K562 (cell line): ENCODE measurements around the gene TRABD2B. TPM values are rescaled to one million over a fixed set of nuclear protein-coding genes. Genes with fewer than 3 reads are reported as not detected.

Experiments
- ATAC-seq: fragments of 200-7000 bp; cut with Tn5 transposase; 3 replicates; pipeline ENCODE4 v1.9.1; 2020; ENCODE audit warnings: moderate library complexity
- BruUV-seq: library from RNA; stranded (reverse); fragments of 400-500 nt; replicated peaks from 2 replicates; lab custom pipeline; 2021; lab: Mats Ljungman, UMichigan
- CTCF ChIA-PET: fragments of 300-600 bp; formaldehyde crosslinking; extraction: SDS; loops from one replicate; lab custom pipeline; 2021; ENCODE audit warnings: low intra/inter-chr PET ratio; lab: Yijun Ruan, JAX
- POLR2A ChIA-PET: fragments of 300-600, 350-650 bp; sonication (Branson Sonifier 250); formaldehyde crosslinking; extraction: SDS; loops from one replicate; lab custom pipeline; 2021; ENCODE audit warnings: antibody characterized with exemption, inconsistent platforms; lab: Yijun Ruan, JAX
- DNase-seq, 4 experiments: peaks; one replicate each; pipeline versions ENCODE4 v3.0.0 to v3.0.0-alpha.2; 2011 to 2018; ENCODE audit warnings: low spot score in 3 of 4, mixed read lengths in 3 of 4; ENCODE audit errors: extremely low read depth in 1 of 4
- FAIRE-seq: peaks from 2 replicates; lab custom pipeline; 2011; peaks lifted over from hg19 to GRCh38; lab: Jason Lieb, UNC
- H2AFZ ChIP-seq: 2 replicates; pipeline ENCODE4 v1.6.0; 2011; ENCODE audit warnings: low read depth, low read length, control low read depth, inconsistent platforms
- H3K27ac ChIP-seq: fragments of 200-600 bp; 3 replicates; pipeline ENCODE4 v1.8.0; 2011; ENCODE audit warnings: low read depth, mild to moderate bottlenecking, control low read depth, inconsistent platforms, low read length, moderate library complexity, mixed read lengths; ENCODE audit errors: extremely low read depth
- H3K27me3 ChIP-seq, 2 experiments: fragments of 300-600 bp in 1 of 2; 2 replicates in 1 of 2; 3 replicates in 1 of 2; pipeline versions ENCODE4 v1.6.0 to v1.8.0; 2011; ENCODE audit warnings: inconsistent platforms in 2 of 2, low read length in 2 of 2, mild to moderate bottlenecking in 1 of 2, mixed read lengths in 1 of 2, moderate library complexity in 1 of 2; ENCODE audit not compliant: control insufficient read depth in 2 of 2, insufficient read depth in 2 of 2
- H3K36me3 ChIP-seq: fragments of 300-600 bp; 3 replicates; pipeline ENCODE4 v1.8.0; 2011; ENCODE audit warnings: mild to moderate bottlenecking, low read length, inconsistent platforms; ENCODE audit not compliant: control insufficient read depth, insufficient read depth
- H3K4me1 ChIP-seq, 2 experiments: fragments of 200-600 bp in 1 of 2; replicated peaks in 1 of 2; 2 replicates in 1 of 2; 3 replicates in 1 of 2; pipeline versions ENCODE4 v1.5.1 to v1.8.0; 2011; ENCODE audit warnings: inconsistent platforms in 2 of 2, low read length in 2 of 2, mild to moderate bottlenecking in 1 of 2, mixed read lengths in 1 of 2, moderate library complexity in 1 of 2; ENCODE audit not compliant: control insufficient read depth in 2 of 2, insufficient read depth in 2 of 2
- H3K4me2 ChIP-seq: 2 replicates; pipeline ENCODE4 v1.6.1; 2011; ENCODE audit warnings: low read length, control low read depth, inconsistent platforms, mixed read lengths; ENCODE audit not compliant: insufficient read depth
- H3K4me3 ChIP-seq: fragments of 200-600 bp; sonication (generic), shearing (Covaris generic); 2 replicates; pipeline ENCODE4 v1.5.1; 2016; ENCODE audit warnings: control low read depth, inconsistent platforms
- H3K79me2 ChIP-seq: fragments of 200-600 bp; 3 replicates; pipeline ENCODE4 v1.8.0; 2011; ENCODE audit warnings: low read length, inconsistent platforms; ENCODE audit not compliant: control insufficient read depth, insufficient read depth
- H3K9ac ChIP-seq, 2 experiments: 2 replicates each; pipeline versions ENCODE4 v1.6.0 to v1.6.1; 2011; ENCODE audit warnings: low read depth in 2 of 2, low read length in 2 of 2, control low read depth in 1 of 2, inconsistent platforms in 1 of 2, mild to moderate bottlenecking in 1 of 2, mixed read lengths in 1 of 2; ENCODE audit not compliant: insufficient read depth in 1 of 2
- H3K9me1 ChIP-seq: one replicate; pipeline ENCODE4 v1.6.0; 2011; ENCODE audit warnings: inconsistent platforms, mild to moderate bottlenecking, low read length, moderate library complexity; ENCODE audit not compliant: control insufficient read depth, insufficient read depth
- H3K9me3 ChIP-seq: replicated peaks from 2 replicates; pipeline ENCODE4 v1.5.1; 2011; ENCODE audit warnings: low read depth, low read length, inconsistent platforms; ENCODE audit not compliant: control insufficient read depth, insufficient read depth
- H4K20me1 ChIP-seq: replicated peaks from 2 replicates; pipeline ENCODE4 v1.6.1; 2011; ENCODE audit warnings: low read length, inconsistent platforms, mixed read lengths; ENCODE audit not compliant: control insufficient read depth, insufficient read depth
- DACH1 ChIP-seq: fragments of 450-650 bp; IDR thresholded peaks from 2 replicates; pipeline ENCODE4 v1.6.1; 2018; ENCODE audit not compliant: partially characterized antibody
- DIDO1 ChIP-seq: fragments of 450-650 bp; IDR thresholded peaks from 2 replicates; pipeline ENCODE4 v1.6.1; 2016; ENCODE audit warnings: low read depth, missing biosample characterization, missing genetic modification characterization
- ESRRB ChIP-seq: fragments of 250-450 bp; sonication (Bioruptor Pico); IDR thresholded peaks from 2 replicates; pipeline ENCODE4 v1.5.0; 2020; ENCODE audit warnings: mild to moderate bottlenecking, moderate library complexity, borderline replicate concordance
- FOXJ2 ChIP-seq: fragments of 200-800 bp; sonication (Bioruptor generic); IDR thresholded peaks from 2 replicates; pipeline ENCODE4 v1.6.1; 2016; ENCODE audit warnings: missing genetic modification characterization, missing compliant biosample characterization
- HEY1 ChIP-seq: fragments of 250-450 bp; sonication (Bioruptor Pico); IDR thresholded peaks from 2 replicates; pipeline ENCODE4 v1.5.0; 2020; ENCODE audit warnings: mild to moderate bottlenecking, moderate library complexity, borderline replicate concordance
- JUNB ChIP-seq: fragments of 450-650 bp; formaldehyde crosslinking; conservative IDR thresholded peaks from 2 replicates; pipeline ENCODE4 v1.4.0; 2020; ENCODE audit warnings: mild to moderate bottlenecking
- KAT7 ChIP-seq: sonication (generic); formaldehyde crosslinking; IDR thresholded peaks from 2 replicates; pipeline ENCODE4 v1.8.0; 2022; ENCODE audit warnings: missing genetic modification reagents, mild to moderate bottlenecking, borderline replicate concordance
- KLF13 ChIP-seq: fragments of 450-650 bp; IDR thresholded peaks from 2 replicates; pipeline ENCODE4 v1.6.1; 2016; ENCODE audit warnings: missing genetic modification characterization, low read depth, mild to moderate bottlenecking, missing compliant biosample characterization, moderate library complexity, borderline replicate concordance
- NRF1 ChIP-seq, 2 experiments: fragments of 450-650 bp; IDR thresholded peaks in 1 of 2; conservative IDR thresholded peaks in 1 of 2; 2 replicates each; pipeline ENCODE4 v1.6.1; 2014; ENCODE audit warnings: mild to moderate bottlenecking in 2 of 2
- RFX5 ChIP-seq: IDR thresholded peaks from 2 replicates; pipeline ENCODE4 v1.6.1; 2011; ENCODE audit warnings: low read depth, mild to moderate bottlenecking, improper control_type of control experiment, low read length
- TAF7 ChIP-seq: fragments of 450-650 bp; IDR thresholded peaks from 2 replicates; pipeline ENCODE4 v1.6.1; 2016; ENCODE audit warnings: missing genetic modification characterization, missing compliant biosample characterization
- TCFL5 ChIP-seq: fragments of 250-450 bp; sonication (Bioruptor Pico); conservative IDR thresholded peaks from 2 replicates; pipeline ENCODE4 v1.6.1; 2021; ENCODE audit warnings: mild to moderate bottlenecking, moderate library complexity, matching md5 sums
- TFAM ChIP-seq: fragments of 250-450 bp; sonication (Bioruptor Pico); conservative IDR thresholded peaks from 2 replicates; pipeline ENCODE4 v1.5.0; 2021; ENCODE audit warnings: mild to moderate bottlenecking, moderate library complexity
- ZBTB1 ChIP-seq: sonication (generic); formaldehyde crosslinking; IDR thresholded peaks from 2 replicates; pipeline ENCODE4 v1.8.1; 2023; ENCODE audit warnings: missing genetic modification reagents, low read depth, mild to moderate bottlenecking, borderline replicate concordance
- ZNF311 ChIP-seq: fragments of 250-450 bp; sonication (Bioruptor Pico); IDR thresholded peaks from 2 replicates; pipeline ENCODE4 v1.4.0; 2020; ENCODE audit warnings: mild to moderate bottlenecking, moderate library complexity
- ZNF785 ChIP-seq: fragments of 250-450 bp; sonication (Bioruptor Pico); IDR thresholded peaks from 2 replicates; pipeline ENCODE4 v1.4.0; 2020; ENCODE audit warnings: mild to moderate bottlenecking
- ZSCAN29 ChIP-seq: fragments of 450-650 bp; IDR thresholded peaks from 2 replicates; pipeline ENCODE4 v1.6.1; 2017
- WGBS: fragments of 100-300 bp; shearing (Covaris generic); methylation state at CpG from one replicate; pipeline ENCODE4 v1.1.6; 2016; ENCODE audit warnings: low coverage, mixed read lengths; ENCODE audit not compliant: insufficient coverage; ENCODE audit errors: missing lambda C conversion rate; 5-methylcytosine and 5-hydroxymethylcytosine counted together
- in situ Hi-C: fragments of 300-500 bp; cut with MboI; formaldehyde crosslinking; loops from 4 replicates; pipeline ENCODE4 v1.15.0; 2018; ENCODE audit warnings: inconsistent platforms, mixed read lengths
- intact Hi-C: fragments of 100-400 bp; cut with micrococcal nuclease; formaldehyde crosslinking; loops from 2 replicates; pipeline ENCODE4 v1.14.2; 2022
- polyA plus RNA-seq, 8 experiments: library from polyadenylated mRNA; depleted of rRNA in 4 of 8; stranded (reverse) in 5 of 8; unstranded in 3 of 8; fragments of >200 nt; fragmentation: Nextera tagmentation in 2 of 8; fragmentation: Illumina TruSeq in 1 of 8; extraction: Ambion mirVana in 2 of 8; extraction: Trizol in 1 of 8; gene quantifications; 2 replicates each; pipeline versions ENCODE4 v1.2.1 to v1.2.3, GENCODE V29; 2011 to 2014; ENCODE audit warnings: inconsistent platforms in 1 of 8, missing spikeins in 1 of 8
- total RNA-seq, 7 experiments: library from RNA; depleted of rRNA in 6 of 7; stranded (reverse); fragments of >200 nt in 6 of 7; fragmentation: Illumina TruSeq in 2 of 7; extraction: Trizol in 2 of 7; gene quantifications; 2 replicates each; pipeline versions ENCODE4 v1.2.1 to v1.2.3, GENCODE V29; 2011 to 2021; ENCODE audit warnings: low replicate concordance in 1 of 7
- TF ChIP-seq, protein P1 (sequence below): sonication (generic); formaldehyde crosslinking; IDR thresholded peaks from 2 replicates; pipeline ENCODE4 v1.8.0; 2022; ENCODE audit warnings: mild to moderate bottlenecking, missing genetic modification reagents
- TF ChIP-seq, protein P2 (sequence below): sonication (generic); formaldehyde crosslinking; IDR thresholded peaks from 2 replicates; pipeline ENCODE4 v1.5.0; 2020; ENCODE audit warnings: missing genetic modification reagents
- TF ChIP-seq, protein P3 (sequence below): fragments of 250-450 bp; sonication (Bioruptor Pico); IDR thresholded peaks from 2 replicates; pipeline ENCODE4 v1.8.0; 2022; ENCODE audit warnings: inconsistent platforms, mild to moderate bottlenecking, moderate library complexity, borderline replicate concordance

The TRABD2B gene
- total and polyA plus RNA-seq, 9 of the 15 experiments (the other 6 are each of a cell fraction or from before 2014, with no cell fraction given), result not detected

DNA sequence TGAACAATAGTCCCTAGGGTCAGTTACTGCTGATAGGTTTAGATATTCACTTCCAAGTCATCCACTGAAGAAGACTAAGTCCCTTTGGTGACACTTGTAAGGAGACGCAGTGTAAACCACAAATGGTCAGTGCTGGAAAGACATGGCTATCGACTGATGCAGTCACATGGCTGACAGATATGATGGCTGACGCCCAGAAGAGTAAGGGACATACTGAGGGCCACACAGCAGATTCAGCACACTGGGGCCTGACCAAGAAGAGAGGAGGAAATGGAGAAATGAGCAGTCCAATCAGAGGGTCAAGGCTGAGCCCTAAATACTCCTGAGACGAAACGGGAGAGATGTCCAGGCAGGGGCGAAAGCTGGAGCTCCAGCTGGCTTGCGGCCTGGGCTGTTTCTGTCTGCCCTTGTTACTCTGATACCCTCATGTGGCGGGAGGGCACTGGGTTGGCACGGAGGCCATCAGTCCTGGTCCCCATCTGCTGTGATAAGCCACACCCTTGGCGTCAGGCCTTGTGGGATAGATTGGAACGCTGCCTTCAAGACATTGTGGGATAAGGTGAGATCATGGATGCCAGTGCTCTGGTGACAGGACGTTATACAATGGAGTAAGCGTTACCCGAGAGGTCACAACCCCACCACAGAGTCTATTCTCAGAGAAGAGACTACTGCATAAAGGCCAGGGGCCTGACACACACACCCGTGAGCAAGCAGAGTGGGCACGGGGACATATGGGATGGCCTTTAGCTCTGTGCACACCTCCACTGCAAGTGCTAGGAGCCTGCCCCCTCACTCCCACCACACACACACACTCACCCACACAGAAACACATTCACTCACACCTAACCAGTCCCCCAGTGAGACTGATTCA lies 158.4 kb downstream of the TRABD2B start:
- under 1% methylated on average over 16 of the region's 16 CpGs for WGBS
- Histone ChIP-seq H3K9ac (no peak overlapping the region), H3K36me3 (no peaks in the 10 kb centered on the region), H3K4me3 (no peak overlapping the region), H3K9me1 (no peaks in the 10 kb centered on the region), H3K9me3 (no peaks in the 10 kb centered on the region), H4K20me1 (no peaks in the 10 kb centered on the region), H3K27ac (no peak overlapping the region), H3K27me3 (peaks cover 4 to 23% of the 10 kb centered on the region in 2 experiments; a peak in 3 of 5 replicates), H3K79me2 (no peaks in the 10 kb centered on the region), H3K4me2 (no peak overlapping the region), H2AFZ (no peak overlapping the region), H3K4me1 (no peaks in the 10 kb centered on the region)
- DNase-seq (no peak), ATAC-seq (no peak), FAIRE-seq (no peak)
- intact Hi-C loops, result no loop called here
- no TSS peak for BruUV-seq
- POLR2A ChIA-PET, result no interaction called here
- TF ChIP-seq TAF7 (tag) (no peak), TFAM (CRISPR knock-in tag) (no peak), HEY1 (CRISPR knock-in tag) (no peak), KLF13 (no peak), RFX5 (no peak), DIDO1 (tag) (no peak), ZNF785 (no peak), KAT7 (no peak), ZBTB1 (no peak), ZSCAN29 (no peak), ZNF311 (CRISPR knock-in tag) (no peak), ESRRB (CRISPR knock-in tag) (no peak), JUNB (CRISPR knock-in tag) (no peak), FOXJ2 (tag) (no peak), TCFL5 (CRISPR knock-in tag) (no peak), NRF1 (conservative IDR thresholded peaks at IDR 0.05 in 1 of 2, IDR thresholded peaks at IDR 0.05 in 1 of 2) (no peak), DACH1 (no peak)
- TF ChIP-seq, protein P1, sequence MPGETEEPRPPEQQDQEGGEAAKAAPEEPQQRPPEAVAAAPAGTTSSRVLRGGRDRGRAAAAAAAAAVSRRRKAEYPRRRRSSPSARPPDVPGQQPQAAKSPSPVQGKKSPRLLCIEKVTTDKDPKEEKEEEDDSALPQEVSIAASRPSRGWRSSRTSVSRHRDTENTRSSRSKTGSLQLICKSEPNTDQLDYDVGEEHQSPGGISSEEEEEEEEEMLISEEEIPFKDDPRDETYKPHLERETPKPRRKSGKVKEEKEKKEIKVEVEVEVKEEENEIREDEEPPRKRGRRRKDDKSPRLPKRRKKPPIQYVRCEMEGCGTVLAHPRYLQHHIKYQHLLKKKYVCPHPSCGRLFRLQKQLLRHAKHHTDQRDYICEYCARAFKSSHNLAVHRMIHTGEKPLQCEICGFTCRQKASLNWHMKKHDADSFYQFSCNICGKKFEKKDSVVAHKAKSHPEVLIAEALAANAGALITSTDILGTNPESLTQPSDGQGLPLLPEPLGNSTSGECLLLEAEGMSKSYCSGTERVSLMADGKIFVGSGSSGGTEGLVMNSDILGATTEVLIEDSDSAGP (CRISPR knock-in tag), result no peak
- TF ChIP-seq, protein P2, sequence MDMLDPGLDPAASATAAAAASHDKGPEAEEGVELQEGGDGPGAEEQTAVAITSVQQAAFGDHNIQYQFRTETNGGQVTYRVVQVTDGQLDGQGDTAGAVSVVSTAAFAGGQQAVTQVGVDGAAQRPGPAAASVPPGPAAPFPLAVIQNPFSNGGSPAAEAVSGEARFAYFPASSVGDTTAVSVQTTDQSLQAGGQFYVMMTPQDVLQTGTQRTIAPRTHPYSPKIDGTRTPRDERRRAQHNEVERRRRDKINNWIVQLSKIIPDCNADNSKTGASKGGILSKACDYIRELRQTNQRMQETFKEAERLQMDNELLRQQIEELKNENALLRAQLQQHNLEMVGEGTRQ (CRISPR knock-in tag), result no peak
- TF ChIP-seq, protein P3, sequence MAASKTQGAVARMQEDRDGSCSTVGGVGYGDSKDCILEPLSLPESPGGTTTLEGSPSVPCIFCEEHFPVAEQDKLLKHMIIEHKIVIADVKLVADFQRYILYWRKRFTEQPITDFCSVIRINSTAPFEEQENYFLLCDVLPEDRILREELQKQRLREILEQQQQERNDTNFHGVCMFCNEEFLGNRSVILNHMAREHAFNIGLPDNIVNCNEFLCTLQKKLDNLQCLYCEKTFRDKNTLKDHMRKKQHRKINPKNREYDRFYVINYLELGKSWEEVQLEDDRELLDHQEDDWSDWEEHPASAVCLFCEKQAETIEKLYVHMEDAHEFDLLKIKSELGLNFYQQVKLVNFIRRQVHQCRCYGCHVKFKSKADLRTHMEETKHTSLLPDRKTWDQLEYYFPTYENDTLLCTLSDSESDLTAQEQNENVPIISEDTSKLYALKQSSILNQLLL (CRISPR knock-in tag), result no peak
- in situ Hi-C loops, result no loop called here
- CTCF ChIA-PET, result no interaction called here
